GM12874 (cell line): ENCODE measurements around the gene TANGO2.
A peak's percentile ranks its signal among the peaks of the same experiment; 100 is the strongest.

Experiments
- CTCF ChIP-seq: IDR thresholded peaks from 2 replicates; pipeline ENCODE4 v1.5.1; 2011; ENCODE audit warnings: low read depth, mild to moderate bottlenecking, control low read depth, low read length, moderate library complexity; ENCODE audit not compliant: insufficient read depth

The TANGO2 gene

GRCh38 chr22:20025401-20026203, 4.7 kb downstream of the TANGO2 start:
- no peak for TF ChIP-seq CTCF

- TF ChIP-seq CTCF = no peak
Observed at GRCh38 chr22:20026204-20026908, 5.4 kb downstream of the TANGO2 start.

- TF ChIP-seq CTCF = no peak
Observed at GRCh38 chr22:20026996-20027601, 6.2 kb downstream of the TANGO2 start.

GRCh38 chr22:20027966-20028854, 7.3 kb downstream of the TANGO2 start:
- TF ChIP-seq CTCF = peak; percentile 16; the same call in 1 of the 2 replicates

- TF ChIP-seq CTCF = no peak
Observed at GRCh38 chr22:20028855-20029549, 8.1 kb downstream of the TANGO2 start.

- TF ChIP-seq CTCF = no peak
Observed at GRCh38 chr22:20029550-20030225, 8.8 kb downstream of the TANGO2 start.
